CD4-positive, alpha-beta T cell treated with Interleukin-15 for 1 hour (primary cell): ENCODE data around the gene FOLR2.
"Not testable (repeated sequence)": the region's sequence is repeated elsewhere in the genome, so short reads cannot be mapped to it uniquely, and the experiment has no call there.

ENCODE experiments used
- DNase-seq: peaks from one replicate; pipeline ENCODE4 v3.0.0-alpha.2; 2020

Gene FOLR2

GRCh38 chr11:72243173-72244059 is 26.8 kb downstream of the FOLR2 start:
- DNase-seq, result no peak

GRCh38 chr11:72244060-72244360 is 27.4 kb downstream of the FOLR2 start, which contains the start of gene PHOX2A:
Gene PHOX2A, minus strand, starts transcription at chr11:72244176. Its CDS starts 172 bp downstream, at chr11:72244004.
- no peak for DNase-seq

- no peak for DNase-seq
Observed at GRCh38 chr11:72244361-72245262, 28.0 kb downstream of the FOLR2 start.

- DNase-seq, result no peak
Observed at GRCh38 chr11:72245263-72245816, 28.7 kb downstream of the FOLR2 start.

GRCh38 chr11:72247584-72247983 is 31.0 kb downstream of the FOLR2 start:
- DNase-seq, result no peak

- DNase-seq, result no peak
Observed at GRCh38 chr11:72249961-72250360, 33.4 kb downstream of the FOLR2 start.

- no peak for DNase-seq
Observed at GRCh38 chr11:72250661-72251464, 34.3 kb downstream of the FOLR2 start.

GRCh38 chr11:72251614-72252013 is 35.0 kb downstream of the FOLR2 start:
- no peak for DNase-seq

- DNase-seq, result no peak
Observed at GRCh38 chr11:72253392-72253791, 36.8 kb downstream of the FOLR2 start.

GRCh38 chr11:72254299-72254993 is 37.9 kb downstream of the FOLR2 start:
- no peak for DNase-seq

GRCh38 chr11:72257570-72257969 is 41.0 kb downstream of the FOLR2 start:
- DNase-seq, result no peak

GRCh38 chr11:72259490-72259889 is 42.9 kb downstream of the FOLR2 start:
- DNase-seq, result no peak

GRCh38 chr11:72260574-72260973 is 44.0 kb downstream of the FOLR2 start:
- DNase-seq, result no peak

GRCh38 chr11:72263361-72263760 is 46.8 kb downstream of the FOLR2 start:
- no peak for DNase-seq

- no peak for DNase-seq
Observed at GRCh38 chr11:72265951-72266350, 49.4 kb downstream of the FOLR2 start.

GRCh38 chr11:72266960-72267359 is 50.4 kb downstream of the FOLR2 start:
- not testable (repeated sequence) for DNase-seq

GRCh38 chr11:72267956-72268617 is 51.5 kb downstream of the FOLR2 start:
- DNase-seq, result no peak
